ENCODE data around the gene TSPAN14. TPM values are rescaled to one million over a fixed set of nuclear protein-coding genes. Genes with fewer than 3 reads are reported as not detected.

TSPAN14 gene
- total and polyA plus RNA-seq, 10 of the 15 experiments (the other 5 are each of a cell fraction or from before 2014, with no cell fraction given), result 2.5 to 31.7 (median 17.9) TPM

DNA sequence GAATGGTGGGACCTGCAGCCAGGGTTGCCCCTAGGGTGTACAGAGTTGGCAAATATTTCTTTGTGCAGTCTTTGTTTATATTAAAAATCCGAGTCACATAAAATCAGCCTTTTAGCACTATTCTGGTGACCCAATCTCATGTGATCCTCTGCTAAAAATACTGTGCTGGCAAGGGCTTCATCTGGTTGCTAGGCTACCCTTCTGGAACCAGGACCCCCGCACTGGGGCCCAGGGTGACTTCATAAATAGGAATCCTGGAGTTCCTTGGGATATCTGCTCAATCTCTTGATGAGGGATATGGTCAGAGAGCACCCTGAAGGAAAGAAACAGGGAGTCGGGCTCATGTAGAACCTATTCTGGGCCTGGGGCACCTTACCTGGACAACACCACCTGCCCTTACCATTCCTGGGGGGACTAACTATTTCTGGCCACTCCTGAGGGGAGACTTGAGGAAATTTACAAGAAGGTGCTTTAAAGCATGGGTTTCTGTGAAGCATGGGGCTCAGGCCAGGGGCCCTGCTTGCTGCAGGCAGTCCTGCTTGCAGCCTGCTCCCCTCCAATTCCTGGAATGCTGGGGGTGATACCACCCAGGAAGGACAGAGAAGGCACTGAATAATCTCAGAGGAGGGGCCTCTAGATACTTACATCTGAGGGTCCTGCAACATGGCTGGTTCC is 128.3 kb downstream of the TSPAN14 start (continued):
- TF ChIP-seq STAT3 (IDR thresholded peaks at IDR 0.05; ENCODE audit: low read depth, low read length), result no peak
- no peak for TF ChIP-seq YY1 (IDR thresholded peaks at IDR 0.05; ENCODE audit: low read depth, low read length)
- TF ChIP-seq MYC (IDR thresholded peaks at IDR 0.05; ENCODE audit: insufficient read depth, insufficient read length, insufficient replicate concordance, low read length, severe bottlenecking), result no peak

Other genes starting within 250 kb of the TSPAN14 start
- 53.1 and 64.8 TPM in 2 replicates for gene ANXA11, start 248.8 kb upstream of the TSPAN14 start, total RNA-seq (2014; rRNA removed)
- 66.4 and 70.7 TPM in 2 replicates for gene ANXA11, start 248.8 kb upstream of the TSPAN14 start, total RNA-seq (2014; rRNA removed; fragmentation: Illumina TruSeq; extraction: Trizol)
- 100 and 104 TPM in 2 replicates for gene ANXA11, start 248.8 kb upstream of the TSPAN14 start, total RNA-seq (2021)
- gene ANXA11, start 248.8 kb upstream of the TSPAN14 start, polyA plus RNA-seq (2011; rRNA removed), result 126 and 129 TPM in 2 replicates
- 94.2 and 117 TPM in 2 replicates for gene ANXA11, start 248.8 kb upstream of the TSPAN14 start, polyA plus RNA-seq (2014; fragmentation: Illumina TruSeq; extraction: Trizol)
- gene ANXA11, start 248.8 kb upstream of the TSPAN14 start, polyA plus RNA-seq (2014; fragmentation: Nextera tagmentation; extraction: Ambion mirVana), result 10 to 100 TPM; 25.0 to 67.7 TPM
- gene ANXA11, start 248.8 kb upstream of the TSPAN14 start, polyA plus RNA-seq (2014; rRNA removed), result 57.0 and 61.4 TPM in 2 replicates
- gene ANXA11, start 248.8 kb upstream of the TSPAN14 start, polyA plus RNA-seq (2016; fragmentation: Nextera tagmentation; extraction: Ambion mirVana), result 10 to 100 TPM; 73.7 to 80.5 TPM
- gene MAT1A, start 164.7 kb upstream of the TSPAN14 start, total RNA-seq (2014; rRNA removed), result not detected in 2 replicates
- gene MAT1A, start 164.7 kb upstream of the TSPAN14 start, total RNA-seq (2014; rRNA removed; fragmentation: Illumina TruSeq; extraction: Trizol), result not detected in 2 replicates
- gene MAT1A, start 164.7 kb upstream of the TSPAN14 start, total RNA-seq (2021), result 0.23 and 0.29 TPM in 2 replicates
- gene MAT1A, start 164.7 kb upstream of the TSPAN14 start, polyA plus RNA-seq (2011; rRNA removed), result not detected in 2 replicates
- not detected in 2 replicates for gene MAT1A, start 164.7 kb upstream of the TSPAN14 start, polyA plus RNA-seq (2014; fragmentation: Illumina TruSeq; extraction: Trizol)
- not detected for gene MAT1A, start 164.7 kb upstream of the TSPAN14 start, polyA plus RNA-seq (2014; fragmentation: Nextera tagmentation; extraction: Ambion mirVana)
- gene MAT1A, start 164.7 kb upstream of the TSPAN14 start, polyA plus RNA-seq (2014; rRNA removed), result not detected in 2 replicates
- not detected for gene MAT1A, start 164.7 kb upstream of the TSPAN14 start, polyA plus RNA-seq (2016; fragmentation: Nextera tagmentation; extraction: Ambion mirVana)
- not detected in 2 replicates for gene DYDC1, start 97.6 kb upstream of the TSPAN14 start, total RNA-seq (2014; rRNA removed)
- not detected in 2 replicates for gene DYDC1, start 97.6 kb upstream of the TSPAN14 start, total RNA-seq (2014; rRNA removed; fragmentation: Illumina TruSeq; extraction: Trizol)
- not detected in 2 replicates for gene DYDC1, start 97.6 kb upstream of the TSPAN14 start, total RNA-seq (2021)
- not detected in 2 replicates for gene DYDC1, start 97.6 kb upstream of the TSPAN14 start, polyA plus RNA-seq (2011; rRNA removed)
- gene DYDC1, start 97.6 kb upstream of the TSPAN14 start, polyA plus RNA-seq (2014; fragmentation: Illumina TruSeq; extraction: Trizol), result not detected in 2 replicates
- gene DYDC1, start 97.6 kb upstream of the TSPAN14 start, polyA plus RNA-seq (2014; fragmentation: Nextera tagmentation; extraction: Ambion mirVana), result not detected
- not detected in 2 replicates for gene DYDC1, start 97.6 kb upstream of the TSPAN14 start, polyA plus RNA-seq (2014; rRNA removed)
- gene DYDC1, start 97.6 kb upstream of the TSPAN14 start, polyA plus RNA-seq (2016; fragmentation: Nextera tagmentation; extraction: Ambion mirVana), result not detected
- not detected in 2 replicates for gene DYDC2, start 97.5 kb upstream of the TSPAN14 start, total RNA-seq (2014; rRNA removed)
- not detected in 2 replicates for gene DYDC2, start 97.5 kb upstream of the TSPAN14 start, total RNA-seq (2014; rRNA removed; fragmentation: Illumina TruSeq; extraction: Trizol)
- gene DYDC2, start 97.5 kb upstream of the TSPAN14 start, total RNA-seq (2021), result not detected in 2 replicates
- not detected in 2 replicates for gene DYDC2, start 97.5 kb upstream of the TSPAN14 start, polyA plus RNA-seq (2011; rRNA removed)
- not detected in 2 replicates for gene DYDC2, start 97.5 kb upstream of the TSPAN14 start, polyA plus RNA-seq (2014; fragmentation: Illumina TruSeq; extraction: Trizol)
- gene DYDC2, start 97.5 kb upstream of the TSPAN14 start, polyA plus RNA-seq (2014; fragmentation: Nextera tagmentation; extraction: Ambion mirVana), result not detected
- gene DYDC2, start 97.5 kb upstream of the TSPAN14 start, polyA plus RNA-seq (2014; rRNA removed), result 0.18 TPM in 1 of 2 replicates, not detected in the other
- gene DYDC2, start 97.5 kb upstream of the TSPAN14 start, polyA plus RNA-seq (2016; fragmentation: Nextera tagmentation; extraction: Ambion mirVana), result not detected
- gene PRXL2A, start 45.8 kb upstream of the TSPAN14 start, total RNA-seq (2014; rRNA removed), result 6.9 and 11.1 TPM in 2 replicates
- gene PRXL2A, start 45.8 kb upstream of the TSPAN14 start, total RNA-seq (2014; rRNA removed; fragmentation: Illumina TruSeq; extraction: Trizol), result 14.7 and 15.6 TPM in 2 replicates
- gene PRXL2A, start 45.8 kb upstream of the TSPAN14 start, total RNA-seq (2021), result 11.0 and 11.4 TPM in 2 replicates
- 2.8 and 3.4 TPM in 2 replicates for gene PRXL2A, start 45.8 kb upstream of the TSPAN14 start, polyA plus RNA-seq (2011; rRNA removed)
- 15.6 and 17.8 TPM in 2 replicates for gene PRXL2A, start 45.8 kb upstream of the TSPAN14 start, polyA plus RNA-seq (2014; fragmentation: Illumina TruSeq; extraction: Trizol)
- 10 to 100 TPM in 1 of 2 experiments, 1 to 10 TPM in 1; 5.1 to 10.0 TPM for gene PRXL2A, start 45.8 kb upstream of the TSPAN14 start, polyA plus RNA-seq (2014; fragmentation: Nextera tagmentation; extraction: Ambion mirVana)
- gene PRXL2A, start 45.8 kb upstream of the TSPAN14 start, polyA plus RNA-seq (2014; rRNA removed), result 10.0 and 12.6 TPM in 2 replicates
- gene PRXL2A, start 45.8 kb upstream of the TSPAN14 start, polyA plus RNA-seq (2016; fragmentation: Nextera tagmentation; extraction: Ambion mirVana), result 10 to 100 TPM; 10.9 to 13.7 TPM
- gene SH2D4B, start 83.6 kb downstream of the TSPAN14 start, total RNA-seq (2014; rRNA removed), result 0.05 and 0.06 TPM in 2 replicates
- gene SH2D4B, start 83.6 kb downstream of the TSPAN14 start, total RNA-seq (2014; rRNA removed; fragmentation: Illumina TruSeq; extraction: Trizol), result not detected in 2 replicates
- 0.13 and 0.19 TPM in 2 replicates for gene SH2D4B, start 83.6 kb downstream of the TSPAN14 start, total RNA-seq (2021)
- gene SH2D4B, start 83.6 kb downstream of the TSPAN14 start, polyA plus RNA-seq (2011; rRNA removed), result 0.14 TPM in 2 replicates
- not detected in 2 replicates for gene SH2D4B, start 83.6 kb downstream of the TSPAN14 start, polyA plus RNA-seq (2014; fragmentation: Illumina TruSeq; extraction: Trizol)
- not detected for gene SH2D4B, start 83.6 kb downstream of the TSPAN14 start, polyA plus RNA-seq (2014; fragmentation: Nextera tagmentation; extraction: Ambion mirVana)
- 0.04 TPM in 1 of 2 replicates, not detected in the other for gene SH2D4B, start 83.6 kb downstream of the TSPAN14 start, polyA plus RNA-seq (2014; rRNA removed)
- gene SH2D4B, start 83.6 kb downstream of the TSPAN14 start, polyA plus RNA-seq (2016; fragmentation: Nextera tagmentation; extraction: Ambion mirVana), result under 1 TPM in 1 of 2 experiments, not detected in 1; 0.21 TPM